ENCODE data around the gene HSPA9.

HSPA9 gene

GRCh38 chr5:138585157-138585556 is 10.0 kb upstream of the HSPA9 start:
- no peak for TF ChIP-seq CTCF (IDR thresholded peaks at IDR 0.05; ENCODE audit: low read depth, low read length)
- no peak for TF ChIP-seq POLR2A (IDR thresholded peaks at IDR 0.05; ENCODE audit: extremely low read depth, insufficient read length)
- no peak for TF ChIP-seq MYC (IDR thresholded peaks at IDR 0.05; ENCODE audit: low read depth, low read length)
- no peak for TF ChIP-seq MAX (IDR thresholded peaks at IDR 0.05; ENCODE audit: low read depth, low read length)
- DNase-seq (ENCODE audit: low read depth), result no peak
- no peak overlapping the region for H3K4me3 ChIP-seq (ENCODE audit: low read depth, low read length)

GRCh38 chr5:138583984-138584637 is 8.9 kb upstream of the HSPA9 start:
- TF ChIP-seq POLR2A (IDR thresholded peaks at IDR 0.05; ENCODE audit: extremely low read depth, insufficient read length), result no peak
- TF ChIP-seq MYC (IDR thresholded peaks at IDR 0.05; ENCODE audit: low read depth, low read length), result no peak
- no peak for TF ChIP-seq MAX (IDR thresholded peaks at IDR 0.05; ENCODE audit: low read depth, low read length)
- no peak for TF ChIP-seq CTCF (IDR thresholded peaks at IDR 0.05; ENCODE audit: low read depth, low read length)
- no peak for DNase-seq (ENCODE audit: low read depth)
- H3K4me3 ChIP-seq (ENCODE audit: low read depth, low read length), result no peak overlapping the region

DNA sequence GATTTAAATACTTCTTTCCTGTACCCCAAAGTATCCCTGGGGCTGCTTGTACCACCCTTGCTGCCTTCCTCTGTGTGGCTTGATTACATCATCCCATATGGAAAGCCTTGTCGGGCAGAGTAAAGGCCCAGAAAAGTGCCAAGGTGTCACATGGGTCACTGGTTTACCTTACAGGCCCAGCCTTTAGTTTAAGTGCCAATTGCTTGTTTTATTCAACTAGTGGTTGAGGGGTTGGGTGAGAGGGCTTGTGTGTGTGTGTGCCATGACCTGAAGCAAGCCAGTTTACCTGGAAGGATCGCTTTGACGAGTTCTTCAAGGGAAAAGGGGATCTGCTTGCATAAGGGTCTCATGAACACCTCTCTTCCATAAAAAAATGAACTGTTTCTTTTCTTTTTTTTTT is 7.8 kb upstream of the HSPA9 start:
- DNase-seq (ENCODE audit: low read depth), result no peak
- TF ChIP-seq MYC (IDR thresholded peaks at IDR 0.05; ENCODE audit: low read depth, low read length) (no peak), POLR2A (IDR thresholded peaks at IDR 0.05; ENCODE audit: extremely low read depth, insufficient read length) (no peak), MAX (IDR thresholded peaks at IDR 0.05; ENCODE audit: low read depth, low read length) (no peak), CTCF (IDR thresholded peaks at IDR 0.05; ENCODE audit: low read depth, low read length) (no peak)

DNA sequence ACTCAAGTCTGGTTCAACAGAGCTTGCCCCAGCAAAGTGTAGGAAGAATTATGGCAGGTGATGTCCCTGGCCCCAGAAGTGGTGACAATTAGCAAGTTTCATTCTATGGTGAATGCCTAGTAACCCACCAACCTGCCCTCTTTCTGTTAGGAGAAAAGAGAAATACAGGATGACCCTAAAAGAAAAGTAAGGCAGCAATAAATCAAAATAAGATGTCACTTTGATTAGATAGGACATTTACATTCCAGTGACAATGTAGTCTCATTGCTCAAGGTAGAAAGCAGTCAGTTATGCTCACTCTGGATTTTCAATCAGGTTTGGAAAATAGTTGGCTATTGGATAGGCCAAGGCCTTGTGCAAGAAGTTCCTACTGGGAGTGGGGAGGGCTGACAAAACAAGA is 5.6 kb upstream of the HSPA9 start:
- no peak overlapping the region for H3K4me3 ChIP-seq (ENCODE audit: low read depth, low read length)
- no peak for DNase-seq (ENCODE audit: low read depth)
- TF ChIP-seq POLR2A (IDR thresholded peaks at IDR 0.05; ENCODE audit: extremely low read depth, insufficient read length), result no peak
- TF ChIP-seq MYC (IDR thresholded peaks at IDR 0.05; ENCODE audit: low read depth, low read length), result no peak
- TF ChIP-seq CTCF (IDR thresholded peaks at IDR 0.05; ENCODE audit: low read depth, low read length), result no peak
- TF ChIP-seq MAX (IDR thresholded peaks at IDR 0.05; ENCODE audit: low read depth, low read length), result no peak

More for the DNA sequence above, 7.8 kb upstream of the HSPA9 start:
- no peak overlapping the region for H3K4me3 ChIP-seq (ENCODE audit: low read depth, low read length)

GRCh38 chr5:138580001-138580400 is 4.8 kb upstream of the HSPA9 start:
- H3K4me3 ChIP-seq (ENCODE audit: low read depth, low read length), result no peak overlapping the region
- DNase-seq (ENCODE audit: low read depth), result no peak
- TF ChIP-seq POLR2A (IDR thresholded peaks at IDR 0.05; ENCODE audit: extremely low read depth, insufficient read length) (no peak), MAX (IDR thresholded peaks at IDR 0.05; ENCODE audit: low read depth, low read length) (no peak), CTCF (IDR thresholded peaks at IDR 0.05; ENCODE audit: low read depth, low read length) (no peak), MYC (IDR thresholded peaks at IDR 0.05; ENCODE audit: low read depth, low read length) (no peak)
